ENCODE results near the gene DNASE1.

Gene DNASE1

GRCh38 chr16:3664187-3664896 is 9.9 kb downstream of the DNASE1 start:
- DNase-seq (ENCODE audit: low spot score) = no peak

GRCh38 chr16:3665508-3665907 is 11.0 kb downstream of the DNASE1 start:
- no peak for DNase-seq (ENCODE audit: low spot score)

- no peak for DNase-seq (ENCODE audit: low spot score)
These were observed 14.1 kb downstream of the DNASE1 start for GRCh38 chr16:3668626-3669025.

GRCh38 chr16:3669082-3669481 is 14.6 kb downstream of the DNASE1 start:
- DNase-seq (ENCODE audit: low spot score) = no peak

GRCh38 chr16:3670711-3671110 is 16.2 kb downstream of the DNASE1 start:
- no peak for DNase-seq (ENCODE audit: low spot score)

GRCh38 chr16:3671424-3671823 is 16.9 kb downstream of the DNASE1 start:
- no peak for DNase-seq (ENCODE audit: low spot score)

- no peak for DNase-seq (ENCODE audit: low spot score)
These were observed 18.1 kb downstream of the DNASE1 start for GRCh38 chr16:3672571-3673041.

GRCh38 chr16:3673201-3673600 is 18.7 kb downstream of the DNASE1 start:
- DNase-seq (ENCODE audit: low spot score) = no peak

- no peak for DNase-seq (ENCODE audit: low spot score)
These were observed 19.3 kb downstream of the DNASE1 start for GRCh38 chr16:3673676-3674377.

GRCh38 chr16:3674513-3675295 is 20.2 kb downstream of the DNASE1 start:
- DNase-seq (ENCODE audit: low spot score) = no peak

GRCh38 chr16:3675601-3676130 is 21.2 kb downstream of the DNASE1 start:
- DNase-seq (ENCODE audit: low spot score) = no peak

- DNase-seq (ENCODE audit: low spot score) = no peak
These were observed 23.5 kb downstream of the DNASE1 start for GRCh38 chr16:3677994-3678393.

- DNase-seq (ENCODE audit: low spot score) = no peak
These were observed 26.7 kb downstream of the DNASE1 start for GRCh38 chr16:3681206-3681605.

GRCh38 chr16:3687021-3687420 is 32.5 kb downstream of the DNASE1 start:
- no peak for DNase-seq (ENCODE audit: low spot score)

GRCh38 chr16:3687792-3688191 is 33.3 kb downstream of the DNASE1 start:
- no peak for DNase-seq (ENCODE audit: low spot score)

- DNase-seq (ENCODE audit: low spot score) = no peak
These were observed 35.2 kb downstream of the DNASE1 start for GRCh38 chr16:3689731-3690130.

- DNase-seq (ENCODE audit: low spot score) = peak; percentile 84
These were observed 36.0 kb downstream of the DNASE1 start for GRCh38 chr16:3690470-3690928.

- DNase-seq (ENCODE audit: low spot score) = no peak
These were observed 36.7 kb downstream of the DNASE1 start for GRCh38 chr16:3690980-3691720.

- DNase-seq (ENCODE audit: low spot score) = no peak
These were observed 37.3 kb downstream of the DNASE1 start for GRCh38 chr16:3691761-3692160.

- no peak for DNase-seq (ENCODE audit: low spot score)
These were observed 39.6 kb downstream of the DNASE1 start for GRCh38 chr16:3694051-3694450.

- peak; percentile 67 for DNase-seq (ENCODE audit: low spot score)
These were observed 41.3 kb downstream of the DNASE1 start for GRCh38 chr16:3695610-3696369.
